ENCODE measurements around the gene ITGB8.

ITGB8 gene

GRCh38 chr7:20320322-20320721 is 10.4 kb upstream of the ITGB8 start:
- TF ChIP-seq GABPA (IDR thresholded peaks at IDR 0.05; ENCODE audit: low read depth) = no peak
- TF ChIP-seq REST (IDR thresholded peaks at IDR 0.05; ENCODE audit: insufficient replicate concordance, low read depth) = no peak
- H3K4me3 ChIP-seq (replicated peaks; ENCODE audit: insufficient read depth, low read length) = no peak overlapping the region
- no peak overlapping the region for H3K27ac ChIP-seq (replicated peaks)
- no peak for DNase-seq (ENCODE audit: low read depth in 1 of 2, low spot score in 1 of 2)
- H3K27me3 ChIP-seq (ENCODE audit: insufficient read depth, poor library complexity, severe bottlenecking) = no peaks in the 10 kb centered on the region

- no peaks in the 10 kb centered on the region for H3K27me3 ChIP-seq (ENCODE audit: insufficient read depth, poor library complexity, severe bottlenecking)
- no peak for TF ChIP-seq REST (IDR thresholded peaks at IDR 0.05; ENCODE audit: insufficient replicate concordance, low read depth)
- no peak for TF ChIP-seq SPI1 (IDR thresholded peaks at IDR 0.05; ENCODE audit: borderline replicate concordance, low read depth)
- no peak for TF ChIP-seq POLR2AphosphoS5 (IDR thresholded peaks at IDR 0.05; ENCODE audit: low read depth)
- no peak for TF ChIP-seq CTCF (IDR thresholded peaks at IDR 0.05; ENCODE audit: insufficient read depth, low read length)
- no peak for TF ChIP-seq GABPA (IDR thresholded peaks at IDR 0.05; ENCODE audit: low read depth)
- no peak for DNase-seq (ENCODE audit: low read depth in 1 of 2, low spot score in 1 of 2)
- H3K27ac ChIP-seq (replicated peaks) = no peak overlapping the region
- H3K4me3 ChIP-seq (replicated peaks; ENCODE audit: insufficient read depth, low read length) = no peak overlapping the region
Observed at GRCh38 chr7:20320786-20321185, 9.9 kb upstream of the ITGB8 start.

- Histone ChIP-seq H3K27ac (replicated peaks) (no peak overlapping the region), H3K27me3 (ENCODE audit: insufficient read depth, poor library complexity, severe bottlenecking) (no peaks in the 10 kb centered on the region), H3K4me3 (replicated peaks; ENCODE audit: insufficient read depth, low read length) (no peak overlapping the region)
- no peak for DNase-seq (ENCODE audit: low read depth in 1 of 2, low spot score in 1 of 2)
- no peak for TF ChIP-seq SPI1 (IDR thresholded peaks at IDR 0.05; ENCODE audit: borderline replicate concordance, low read depth)
- no peak for TF ChIP-seq REST (IDR thresholded peaks at IDR 0.05; ENCODE audit: insufficient replicate concordance, low read depth)
- no peak for TF ChIP-seq POLR2AphosphoS5 (IDR thresholded peaks at IDR 0.05; ENCODE audit: low read depth)
- no peak for TF ChIP-seq CTCF (IDR thresholded peaks at IDR 0.05; ENCODE audit: insufficient read depth, low read length)
Observed at GRCh38 chr7:20323595-20323994, 7.1 kb upstream of the ITGB8 start.

- no peak overlapping the region for H3K27ac ChIP-seq (replicated peaks)
- DNase-seq (ENCODE audit: low read depth in 1 of 2, low spot score in 1 of 2) = no peak
- no peak for TF ChIP-seq POLR2AphosphoS5 (IDR thresholded peaks at IDR 0.05; ENCODE audit: low read depth)
- no peak for TF ChIP-seq CTCF (IDR thresholded peaks at IDR 0.05; ENCODE audit: insufficient read depth, low read length)
- TF ChIP-seq GABPA (IDR thresholded peaks at IDR 0.05; ENCODE audit: low read depth) = no peak
- no peak for TF ChIP-seq SPI1 (IDR thresholded peaks at IDR 0.05; ENCODE audit: borderline replicate concordance, low read depth)
- no peak for TF ChIP-seq REST (IDR thresholded peaks at IDR 0.05; ENCODE audit: insufficient replicate concordance, low read depth)
- H3K4me3 ChIP-seq (replicated peaks; ENCODE audit: insufficient read depth, low read length) = no peak overlapping the region
- H3K27me3 ChIP-seq (ENCODE audit: insufficient read depth, poor library complexity, severe bottlenecking) = peaks cover 14% of the 10 kb centered on the region
Observed at GRCh38 chr7:20326342-20326741, 4.4 kb upstream of the ITGB8 start.
